DND-41 (cell line): Measurements from ENCODE around the gene ARHGAP28.

Experiments used
- EZH2 ChIP-seq: IDR thresholded peaks from 3 replicates; pipeline ENCODE4 v1.6.1; 2012; ENCODE audit warnings: borderline replicate concordance, low read depth, mild to moderate bottlenecking, moderate library complexity, low read length, inconsistent platforms; ENCODE audit not compliant: severe bottlenecking
- TF ChIP-seq, protein P1 (sequence below): IDR thresholded peaks from 2 replicates; pipeline ENCODE4 v1.5.1; 2012; ENCODE audit warnings: borderline replicate concordance, low read length, moderate library complexity, mild to moderate bottlenecking; ENCODE audit not compliant: poor library complexity, severe bottlenecking; ENCODE audit errors: extremely low read depth

DNA sequence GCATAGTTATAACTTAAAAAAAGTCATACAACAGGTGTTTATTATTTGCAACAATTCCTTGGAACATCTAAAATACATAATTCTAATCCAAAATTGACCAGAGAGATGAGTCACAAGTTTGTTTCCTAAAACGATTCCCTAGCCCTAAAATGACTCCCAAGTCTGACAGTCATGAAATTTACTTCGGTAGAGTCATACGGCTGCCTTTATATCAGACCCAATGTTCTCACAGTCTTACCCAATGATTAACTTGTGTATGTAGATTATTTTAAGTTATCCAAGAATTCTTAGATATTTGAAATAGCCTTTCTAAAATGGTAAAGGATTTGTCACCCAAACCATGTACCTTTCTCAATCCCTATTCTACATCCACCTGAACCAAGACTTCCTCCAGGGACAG lies 213.2 kb downstream of the ARHGAP28 start:
- TF ChIP-seq, protein P1, sequence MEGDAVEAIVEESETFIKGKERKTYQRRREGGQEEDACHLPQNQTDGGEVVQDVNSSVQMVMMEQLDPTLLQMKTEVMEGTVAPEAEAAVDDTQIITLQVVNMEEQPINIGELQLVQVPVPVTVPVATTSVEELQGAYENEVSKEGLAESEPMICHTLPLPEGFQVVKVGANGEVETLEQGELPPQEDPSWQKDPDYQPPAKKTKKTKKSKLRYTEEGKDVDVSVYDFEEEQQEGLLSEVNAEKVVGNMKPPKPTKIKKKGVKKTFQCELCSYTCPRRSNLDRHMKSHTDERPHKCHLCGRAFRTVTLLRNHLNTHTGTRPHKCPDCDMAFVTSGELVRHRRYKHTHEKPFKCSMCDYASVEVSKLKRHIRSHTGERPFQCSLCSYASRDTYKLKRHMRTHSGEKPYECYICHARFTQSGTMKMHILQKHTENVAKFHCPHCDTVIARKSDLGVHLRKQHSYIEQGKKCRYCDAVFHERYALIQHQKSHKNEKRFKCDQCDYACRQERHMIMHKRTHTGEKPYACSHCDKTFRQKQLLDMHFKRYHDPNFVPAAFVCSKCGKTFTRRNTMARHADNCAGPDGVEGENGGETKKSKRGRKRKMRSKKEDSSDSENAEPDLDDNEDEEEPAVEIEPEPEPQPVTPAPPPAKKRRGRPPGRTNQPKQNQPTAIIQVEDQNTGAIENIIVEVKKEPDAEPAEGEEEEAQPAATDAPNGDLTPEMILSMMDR: no peak
- no peak for TF ChIP-seq EZH2
